H9 (cell line): ENCODE measurements around the gene C1orf159. TPM values are rescaled to one million over a fixed set of nuclear protein-coding genes. Genes with fewer than 3 reads are reported as not detected.

Source experiments
- DNase-seq: peaks from one replicate; pipeline ENCODE4 v3.0.0-alpha.2; 2017
- H2AFZ ChIP-seq: one replicate; pipeline ENCODE4 v1.6.1; 2013; ENCODE audit warnings: mild to moderate bottlenecking, low read length, control low read depth, moderate library complexity
- H2AK5ac ChIP-seq: 2 replicates; pipeline ENCODE4 v1.6.1; 2013; ENCODE audit warnings: low read length, control low read depth, mixed read lengths; ENCODE audit not compliant: insufficient read length
- H2BK120ac ChIP-seq: one replicate; pipeline ENCODE4 v1.6.1; 2013; ENCODE audit warnings: low read depth, mild to moderate bottlenecking, low read length, control low read depth, inconsistent platforms; ENCODE audit not compliant: poor library complexity, severe bottlenecking
- H2BK12ac ChIP-seq: 2 replicates; pipeline ENCODE4 v1.6.1; 2013; ENCODE audit warnings: low read length, control low read depth, mixed read lengths, low read depth; ENCODE audit not compliant: insufficient read length
- H2BK15ac ChIP-seq: 2 replicates; pipeline ENCODE4 v1.6.1; 2013; ENCODE audit warnings: low read depth, low read length, control low read depth
- H2BK20ac ChIP-seq: one replicate; pipeline ENCODE4 v1.6.1; 2013; ENCODE audit warnings: low read depth, mild to moderate bottlenecking, low read length, control low read depth, inconsistent platforms; ENCODE audit not compliant: poor library complexity, severe bottlenecking
- H2BK5ac ChIP-seq: 2 replicates; pipeline ENCODE4 v1.6.1; 2013; ENCODE audit warnings: low read length, control low read depth, mixed read lengths; ENCODE audit not compliant: insufficient read length
- H3K14ac ChIP-seq: 2 replicates; pipeline ENCODE4 v1.6.1; 2013; ENCODE audit warnings: low read length, control low read depth; ENCODE audit not compliant: insufficient read depth
- H3K18ac ChIP-seq: 2 replicates; pipeline ENCODE4 v1.6.1; 2013; ENCODE audit warnings: low read depth, mild to moderate bottlenecking, mixed read lengths, low read length, control low read depth; ENCODE audit not compliant: insufficient read length
- H3K23ac ChIP-seq: 2 replicates; pipeline ENCODE4 v1.6.1; 2013; ENCODE audit warnings: low read length, control low read depth, mixed read lengths, low read depth; ENCODE audit not compliant: insufficient read length
- H3K23me2 ChIP-seq: 2 replicates; pipeline ENCODE4 v1.6.1; 2013; ENCODE audit warnings: low read depth, mild to moderate bottlenecking, mixed read lengths, low read length, control low read depth; ENCODE audit not compliant: insufficient read length, poor library complexity, severe bottlenecking
- H3K27ac ChIP-seq: 2 replicates; pipeline ENCODE4 v1.5.1; 2013; ENCODE audit warnings: low read length, control low read depth, mixed read lengths, low read depth; ENCODE audit not compliant: insufficient read length
- H3K27me3 ChIP-seq: 2 replicates; pipeline ENCODE4 v1.6.1; 2013; ENCODE audit warnings: low read length, control low read depth, inconsistent platforms; ENCODE audit not compliant: insufficient read depth
- H3K4ac ChIP-seq: 2 replicates; pipeline ENCODE4 v1.6.1; 2013; ENCODE audit warnings: low read depth, mild to moderate bottlenecking, control low read depth, inconsistent platforms, low read length, moderate library complexity
- H3K4me1 ChIP-seq: 2 replicates; pipeline ENCODE4 v1.6.1; 2013; ENCODE audit warnings: low read length, control low read depth, inconsistent platforms; ENCODE audit not compliant: insufficient read depth
- H3K4me2 ChIP-seq: 2 replicates; pipeline ENCODE4 v1.6.1; 2013; ENCODE audit warnings: low read length, control low read depth, mixed read lengths; ENCODE audit not compliant: insufficient read length, insufficient read depth
- H3K56ac ChIP-seq: 2 replicates; pipeline ENCODE4 v1.6.1; 2013; ENCODE audit warnings: low read depth, mild to moderate bottlenecking, mixed read lengths, low read length, control low read depth; ENCODE audit not compliant: insufficient read length
- H3K79me1 ChIP-seq: 2 replicates; pipeline ENCODE4 v1.6.1; 2013; ENCODE audit warnings: low read depth, mild to moderate bottlenecking, moderate library complexity, low read length, control low read depth, inconsistent platforms; ENCODE audit not compliant: insufficient read depth, poor library complexity, severe bottlenecking
- H3K79me2 ChIP-seq: 2 replicates; pipeline ENCODE4 v1.6.1; 2013; ENCODE audit warnings: low read length, control low read depth, inconsistent platforms; ENCODE audit not compliant: insufficient read depth
- H3K9ac ChIP-seq: 2 replicates; pipeline ENCODE4 v1.6.1; 2013; ENCODE audit warnings: low read length, control low read depth, mixed read lengths; ENCODE audit not compliant: insufficient read length; ENCODE audit errors: extremely low read depth
- H3K9me3 ChIP-seq: one replicate; pipeline ENCODE4 v1.6.1; 2013; ENCODE audit warnings: low read depth, low read length, inconsistent platforms; ENCODE audit not compliant: control insufficient read depth
- H3T11ph ChIP-seq: one replicate; pipeline ENCODE4 v1.6.1; 2013; ENCODE audit warnings: mild to moderate bottlenecking, low read length, control low read depth, inconsistent platforms
- H4K20me1 ChIP-seq: one replicate; pipeline ENCODE4 v1.6.1; 2013; ENCODE audit not compliant: control insufficient read depth, insufficient read length, insufficient read depth
- H4K5ac ChIP-seq: 2 replicates; pipeline ENCODE4 v1.6.1; 2013; ENCODE audit warnings: low read depth, mild to moderate bottlenecking, mixed read lengths, low read length, control low read depth; ENCODE audit not compliant: insufficient read length
- H4K8ac ChIP-seq: replicated peaks from 2 replicates; pipeline ENCODE4 v1.6.1; 2013; ENCODE audit warnings: low read length, control low read depth, mixed read lengths, low read depth; ENCODE audit not compliant: insufficient read length
- H4K91ac ChIP-seq: 2 replicates; pipeline ENCODE4 v1.6.1; 2013; ENCODE audit warnings: low read depth, mild to moderate bottlenecking, moderate library complexity, mixed read lengths, low read length, control low read depth; ENCODE audit not compliant: insufficient read length
- H3K27ac Mint-ChIP-seq, 3 experiments: 2 replicates in 2 of 3; 3 replicates in 1 of 3; pipeline ENCODE4 v1.8.0; 2020 to 2021; ENCODE audit warnings: mixed read lengths in 3 of 3, mild to moderate bottlenecking in 1 of 3, moderate library complexity in 1 of 3
- H3K27me3 Mint-ChIP-seq: 2 replicates; pipeline ENCODE4 v1.8.0; 2021; ENCODE audit warnings: low read depth, mild to moderate bottlenecking, moderate library complexity, mixed read lengths
- H3K36me3 Mint-ChIP-seq, 3 experiments: 2 replicates in 2 of 3; 3 replicates in 1 of 3; pipeline ENCODE4 v1.8.0; 2020 to 2021; ENCODE audit warnings: low read depth in 3 of 3, mixed read lengths in 3 of 3; ENCODE audit not compliant: insufficient read depth in 1 of 3
- H3K4me1 Mint-ChIP-seq, 2 experiments: 2 replicates each; pipeline ENCODE4 v1.8.0; 2020; ENCODE audit warnings: mixed read lengths in 2 of 2
- H3K4me3 Mint-ChIP-seq, 2 experiments: 2 replicates in 1 of 2; 3 replicates in 1 of 2; pipeline ENCODE4 v1.8.0; 2020 to 2021; ENCODE audit warnings: mild to moderate bottlenecking in 2 of 2, mixed read lengths in 2 of 2, moderate library complexity in 1 of 2
- H3K9me3 Mint-ChIP-seq, 2 experiments: 2 replicates in 1 of 2; 3 replicates in 1 of 2; pipeline ENCODE4 v1.8.0; 2020; ENCODE audit warnings: mild to moderate bottlenecking in 2 of 2, mixed read lengths in 2 of 2, moderate library complexity in 1 of 2
- WGBS: extraction: QIAGEN DNeasy Blood & Tissue Kit; methylation state at CpG from one replicate; pipeline ENCODE4 v1.1.7; 2013; ENCODE audit warnings: missing lambda C conversion rate, low lambda C conversion rate, mixed read lengths; ENCODE audit not compliant: insufficient read length; ENCODE audit errors: extremely low coverage; 5-methylcytosine and 5-hydroxymethylcytosine counted together
- total RNA-seq: library from RNA; stranded (reverse); gene quantifications from 2 replicates; pipeline ENCODE4 v1.2.1, GENCODE V29; 2021
- TF ChIP-seq, protein P1 (sequence below): fragments of 200-600 bp; sonication (generic); conservative IDR thresholded peaks from 3 replicates; pipeline ENCODE4 v1.8.0; 2021; ENCODE audit warnings: antibody characterized with exemption, mild to moderate bottlenecking

Gene C1orf159
- total RNA-seq, 1 experiment from 2014 or later = 12.3 TPM

DNA sequence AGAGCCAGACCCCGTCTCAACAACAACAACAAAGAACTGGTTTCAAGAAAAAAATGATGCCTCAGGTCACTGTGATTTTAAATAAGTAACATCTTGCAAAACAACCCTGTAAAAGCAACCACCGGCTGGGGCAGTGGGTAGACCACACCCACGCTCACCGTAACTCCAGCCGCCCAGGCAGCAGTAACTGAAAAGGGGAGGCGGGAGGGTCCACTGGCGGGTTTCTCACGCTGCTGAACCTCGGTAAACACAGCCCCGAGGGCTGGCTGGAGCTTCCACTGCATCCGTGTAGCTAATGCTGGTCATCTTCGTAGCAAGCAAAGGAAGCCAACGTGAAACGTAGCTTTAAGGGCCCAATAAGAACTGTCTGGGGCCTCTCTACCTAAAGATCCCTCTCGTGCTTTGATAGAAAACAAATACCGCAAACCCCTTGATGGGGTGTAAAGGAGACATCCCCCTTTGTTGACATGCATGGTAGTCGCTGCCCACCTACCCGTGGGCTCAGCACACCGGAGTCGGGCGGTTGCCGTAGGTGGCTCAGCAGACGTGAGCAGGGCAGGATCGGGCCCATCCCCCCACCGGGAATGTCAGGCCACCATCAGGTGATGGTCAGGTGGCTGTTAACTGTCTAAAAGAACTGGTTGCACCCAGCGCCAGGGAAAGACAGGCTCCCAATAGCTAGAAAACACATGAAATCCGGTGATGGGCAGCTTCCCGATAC is 4.2 kb downstream of the C1orf159 start:
- Histone ChIP-seq H3K9me3 (peaks cover 7% of the 10 kb centered on the region), H2BK12ac (no peak overlapping the region), H3K4me2 (no peak overlapping the region), H3T11ph (no peak overlapping the region), H3K27ac (no peak overlapping the region), H4K5ac (no peak overlapping the region), H3K9ac (no peak overlapping the region), H4K20me1 (no peaks in the 10 kb centered on the region), H3K79me2 (no peaks in the 10 kb centered on the region; the same call in 1 of the 2 replicates), H3K23me2 (peaks cover 6% of the 10 kb centered on the region), H2BK20ac (no peak overlapping the region), H3K56ac (no peak overlapping the region), H2BK5ac (no peak overlapping the region), H2BK15ac (no peak overlapping the region), H3K27me3 (no peaks in the 10 kb centered on the region), H3K14ac (no peak overlapping the region), H3K79me1 (peaks cover 2% of the 10 kb centered on the region), H4K8ac (no peak overlapping the region), H3K4me1 (no peaks in the 10 kb centered on the region; the same call in 1 of the 2 replicates), H3K4ac (no peak overlapping the region), H2AFZ (no peak overlapping the region), H2BK120ac (no peak overlapping the region), H2AK5ac (no peak overlapping the region), H3K18ac (no peak overlapping the region), H4K91ac (no peak overlapping the region), H3K23ac (no peak overlapping the region)
- peaks cover 29 to 30% of the 10 kb centered on the region in 2 experiments for H3K9me3 Mint-ChIP-seq
- H3K4me1 Mint-ChIP-seq = peaks cover 19 to 22% of the 10 kb centered on the region in 2 experiments
- no peak for DNase-seq
- H3K27ac Mint-ChIP-seq = peak overlapping the region in 1 of 3 experiments; percentile 59; a peak in 1 of 7 replicates
- no CpG with 5 or more reads among the region's 28 CpGs for WGBS
- TF ChIP-seq, protein P1, sequence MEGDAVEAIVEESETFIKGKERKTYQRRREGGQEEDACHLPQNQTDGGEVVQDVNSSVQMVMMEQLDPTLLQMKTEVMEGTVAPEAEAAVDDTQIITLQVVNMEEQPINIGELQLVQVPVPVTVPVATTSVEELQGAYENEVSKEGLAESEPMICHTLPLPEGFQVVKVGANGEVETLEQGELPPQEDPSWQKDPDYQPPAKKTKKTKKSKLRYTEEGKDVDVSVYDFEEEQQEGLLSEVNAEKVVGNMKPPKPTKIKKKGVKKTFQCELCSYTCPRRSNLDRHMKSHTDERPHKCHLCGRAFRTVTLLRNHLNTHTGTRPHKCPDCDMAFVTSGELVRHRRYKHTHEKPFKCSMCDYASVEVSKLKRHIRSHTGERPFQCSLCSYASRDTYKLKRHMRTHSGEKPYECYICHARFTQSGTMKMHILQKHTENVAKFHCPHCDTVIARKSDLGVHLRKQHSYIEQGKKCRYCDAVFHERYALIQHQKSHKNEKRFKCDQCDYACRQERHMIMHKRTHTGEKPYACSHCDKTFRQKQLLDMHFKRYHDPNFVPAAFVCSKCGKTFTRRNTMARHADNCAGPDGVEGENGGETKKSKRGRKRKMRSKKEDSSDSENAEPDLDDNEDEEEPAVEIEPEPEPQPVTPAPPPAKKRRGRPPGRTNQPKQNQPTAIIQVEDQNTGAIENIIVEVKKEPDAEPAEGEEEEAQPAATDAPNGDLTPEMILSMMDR = no peak
- peaks cover 33 to 55% (median 35%) of the 10 kb centered on the region in 3 experiments for H3K36me3 Mint-ChIP-seq
- peaks cover 3% of the 10 kb centered on the region for H3K27me3 Mint-ChIP-seq
- no peak overlapping the region for H3K4me3 Mint-ChIP-seq
